CD4-positive, alpha-beta T cell (primary cell): ENCODE data around the gene PRPF40A. TPM values are rescaled to one million over a fixed set of nuclear protein-coding genes. Genes with fewer than 3 reads are reported as not detected.

ENCODE experiments used
- ATAC-seq: fragments of 200-7000 bp; cut with Tn5 transposase; one replicate; pipeline ENCODE4 v1.10.0; 2022; ENCODE audit warnings: mild to moderate bottlenecking; ENCODE audit not compliant: poor library complexity
- CTCF ChIA-PET: fragments of 350-600 bp; sonication (Branson Sonifier 250); formaldehyde crosslinking; loops from one replicate; lab custom pipeline; 2021; ENCODE audit warnings: antibody characterized with exemption, inconsistent platforms; lab: Charles Lee
- POLR2A ChIA-PET: fragments of 350-600 bp; sonication (Branson Sonifier 250); formaldehyde crosslinking; loops from one replicate; lab custom pipeline; 2021; ENCODE audit warnings: antibody characterized with exemption, inconsistent platforms; lab: Charles Lee
- DNase-seq, 14 experiments: peaks; one replicate each; pipeline ENCODE4 v3.0.0-alpha.2; 2013 to 2020; ENCODE audit warnings: mixed read lengths in 2 of 14
- H3K27ac ChIP-seq, 2 donors: one replicate each; pipeline versions ENCODE4 v1.5.1 to v1.7.0; 2013; ENCODE audit warnings: low read length in 2 of 2, low read depth in 1 of 2, mild to moderate bottlenecking in 1 of 2
- H3K27me3 ChIP-seq, 2 experiments: 1 replicate in 1 of 2; 2 replicates in 1 of 2; pipeline versions ENCODE4 v1.6.1 to v1.7.0; 2013; ENCODE audit warnings: low read length in 2 of 2, control low read depth in 1 of 2, mild to moderate bottlenecking in 1 of 2, moderate library complexity in 1 of 2; ENCODE audit not compliant: insufficient read depth in 2 of 2, control insufficient read depth in 1 of 2
- H3K36me3 ChIP-seq: one replicate; pipeline ENCODE4 v1.6.1; 2013; ENCODE audit warnings: low read length, control low read depth; ENCODE audit not compliant: insufficient read depth
- H3K4me1 ChIP-seq: one replicate; pipeline ENCODE4 v1.6.1; 2013; ENCODE audit warnings: low read length, control low read depth; ENCODE audit not compliant: insufficient read depth
- H3K4me3 ChIP-seq: one replicate; pipeline ENCODE4 v1.5.1; 2013; ENCODE audit warnings: mild to moderate bottlenecking, low read length, moderate library complexity
- H3K9me3 ChIP-seq, 2 experiments: 1 replicate in 1 of 2; 2 replicates in 1 of 2; pipeline versions ENCODE4 v1.6.1 to v1.7.0; 2013; ENCODE audit warnings: low read length in 2 of 2, mild to moderate bottlenecking in 2 of 2, control low read depth in 1 of 2, moderate library complexity in 1 of 2; ENCODE audit not compliant: control insufficient read depth in 1 of 2, insufficient read depth in 1 of 2
- H3K27ac Mint-ChIP-seq: one replicate; pipeline ENCODE4 v1.8.0; 2020; ENCODE audit warnings: mixed read lengths
- H3K27me3 Mint-ChIP-seq: one replicate; pipeline ENCODE4 v1.8.0; 2021; ENCODE audit warnings: mixed read lengths
- H3K36me3 Mint-ChIP-seq: one replicate; pipeline ENCODE4 v1.8.0; 2021; ENCODE audit warnings: low read depth, mixed read lengths
- H3K4me1 Mint-ChIP-seq: one replicate; pipeline ENCODE4 v1.8.0; 2021; ENCODE audit warnings: low read depth, mixed read lengths
- H3K4me3 Mint-ChIP-seq: one replicate; pipeline ENCODE4 v1.8.0; 2020; ENCODE audit warnings: mild to moderate bottlenecking, mixed read lengths
- H3K9me3 Mint-ChIP-seq: one replicate; pipeline ENCODE4 v1.8.0; 2020; ENCODE audit warnings: mixed read lengths
- intact Hi-C, 2 experiments: fragments of 100-400 bp; cut with DNase I in 1 of 2; cut with micrococcal nuclease in 1 of 2; formaldehyde crosslinking; loops; one replicate each; pipeline versions ENCODE4 v1.15.1 to v1.9.0; 2023 to 2025; cut with DNase I, micrococcal nuclease
- total RNA-seq, 174 experiments: library from RNA in 2 of 174; stranded (reverse) in 2 of 174; gene quantifications; one replicate each; pipeline ENCODE4 v1.2.3 and lab custom pipeline; 2021 to 2026
- TF ChIP-seq, protein P1 (sequence below): fragments of 200-600 bp; IDR thresholded peaks from one replicate; pipeline ENCODE4 v1.8.0; 2022; ENCODE audit warnings: antibody characterized with exemption, mild to moderate bottlenecking

PRPF40A gene
- total RNA-seq, 2 experiments from 2014 or later = 146 to 148 TPM

DNA sequence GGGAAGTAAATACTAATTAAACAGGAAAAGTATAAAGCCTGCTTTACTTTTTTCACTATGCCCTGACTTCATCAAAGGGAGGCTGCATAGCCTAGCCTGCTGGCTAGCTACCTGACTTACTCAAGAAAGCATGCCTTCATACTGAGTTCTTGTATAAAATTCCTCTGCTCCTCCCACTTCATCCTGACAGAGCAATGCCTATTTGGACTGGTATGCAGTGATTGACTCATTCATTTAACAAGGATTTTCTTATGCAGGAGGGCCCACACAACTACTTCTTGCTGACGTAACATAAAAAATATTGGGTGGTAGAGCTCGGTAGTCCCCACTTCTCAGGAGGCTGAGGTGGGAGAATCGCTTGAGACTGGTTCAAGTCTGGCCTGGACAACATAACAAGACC is 70.5 kb downstream of the PRPF40A start:
- POLR2A ChIA-PET = no interaction called here
- no peak overlapping the region for H3K4me3 Mint-ChIP-seq
- H3K27ac Mint-ChIP-seq = peak overlapping the region; percentile 13
- no peak overlapping the region for H3K4me3 ChIP-seq
- DNase-seq (no peak), ATAC-seq (no peak)
- intact Hi-C loops = no loop called here
- H3K27me3 ChIP-seq = no peaks in the 10 kb centered on the region
- H3K9me3 ChIP-seq = no peaks in the 10 kb centered on the region
- CTCF ChIA-PET = interaction anchor here (2.6 kb wide), 1 partner anchor 11 kb away, joined by 6 read pairs; no protein-coding TSS in a partner anchor
- H3K27ac ChIP-seq = no peak overlapping the region
- no peaks in the 10 kb centered on the region for H3K4me1 Mint-ChIP-seq
- H3K36me3 ChIP-seq = no peaks in the 10 kb centered on the region
- TF ChIP-seq, protein P1, sequence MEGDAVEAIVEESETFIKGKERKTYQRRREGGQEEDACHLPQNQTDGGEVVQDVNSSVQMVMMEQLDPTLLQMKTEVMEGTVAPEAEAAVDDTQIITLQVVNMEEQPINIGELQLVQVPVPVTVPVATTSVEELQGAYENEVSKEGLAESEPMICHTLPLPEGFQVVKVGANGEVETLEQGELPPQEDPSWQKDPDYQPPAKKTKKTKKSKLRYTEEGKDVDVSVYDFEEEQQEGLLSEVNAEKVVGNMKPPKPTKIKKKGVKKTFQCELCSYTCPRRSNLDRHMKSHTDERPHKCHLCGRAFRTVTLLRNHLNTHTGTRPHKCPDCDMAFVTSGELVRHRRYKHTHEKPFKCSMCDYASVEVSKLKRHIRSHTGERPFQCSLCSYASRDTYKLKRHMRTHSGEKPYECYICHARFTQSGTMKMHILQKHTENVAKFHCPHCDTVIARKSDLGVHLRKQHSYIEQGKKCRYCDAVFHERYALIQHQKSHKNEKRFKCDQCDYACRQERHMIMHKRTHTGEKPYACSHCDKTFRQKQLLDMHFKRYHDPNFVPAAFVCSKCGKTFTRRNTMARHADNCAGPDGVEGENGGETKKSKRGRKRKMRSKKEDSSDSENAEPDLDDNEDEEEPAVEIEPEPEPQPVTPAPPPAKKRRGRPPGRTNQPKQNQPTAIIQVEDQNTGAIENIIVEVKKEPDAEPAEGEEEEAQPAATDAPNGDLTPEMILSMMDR = no peak
- H3K4me1 ChIP-seq = no peaks in the 10 kb centered on the region
- no peaks in the 10 kb centered on the region for H3K9me3 Mint-ChIP-seq
- H3K36me3 Mint-ChIP-seq = peaks cover 10% of the 10 kb centered on the region
- no peaks in the 10 kb centered on the region for H3K27me3 Mint-ChIP-seq

- no peaks in the 10 kb centered on the region for H3K4me1 Mint-ChIP-seq
- Histone ChIP-seq H3K27ac (no peak overlapping the region), H3K27me3 (no peaks in the 10 kb centered on the region), H3K4me3 (no peak overlapping the region), H3K9me3 (no peaks in the 10 kb centered on the region), H3K4me1 (no peaks in the 10 kb centered on the region), H3K36me3 (no peaks in the 10 kb centered on the region)
- peaks cover 8% of the 10 kb centered on the region for H3K36me3 Mint-ChIP-seq
- DNase-seq = no peak
- peak overlapping the region; percentile 41 for H3K27ac Mint-ChIP-seq
- H3K4me3 Mint-ChIP-seq = no peak overlapping the region
- H3K27me3 Mint-ChIP-seq = no peaks in the 10 kb centered on the region
- ChIA-PET CTCF (no interaction called here), POLR2A (no interaction called here)
- H3K9me3 Mint-ChIP-seq = no peaks in the 10 kb centered on the region
- TF ChIP-seq, protein P1 = no peak
- intact Hi-C loops = no loop called here
- no peak for ATAC-seq
Measured at GRCh38 chr2:152646264-152646663, 71.0 kb downstream of the PRPF40A start.

- Mint-ChIP-seq H3K36me3 (peaks cover 4% of the 10 kb centered on the region), H3K4me3 (no peak overlapping the region), H3K4me1 (no peaks in the 10 kb centered on the region), H3K27ac (peak overlapping the region; percentile 41), H3K27me3 (no peaks in the 10 kb centered on the region), H3K9me3 (no peaks in the 10 kb centered on the region)
- no peak for DNase-seq
- H3K4me1 ChIP-seq = no peaks in the 10 kb centered on the region
- no peak for ATAC-seq
- TF ChIP-seq, protein P1 = no peak
- H3K36me3 ChIP-seq = no peaks in the 10 kb centered on the region
- intact Hi-C loops = no loop called here
- no peaks in the 10 kb centered on the region for H3K27me3 ChIP-seq
- no peaks in the 10 kb centered on the region for H3K9me3 ChIP-seq
- no peak overlapping the region for H3K4me3 ChIP-seq
- ChIA-PET POLR2A (no interaction called here), CTCF (interaction anchor here (0.6 kb wide), 1 partner anchor 1113 kb away, joined by 4 read pairs; no protein-coding TSS in a partner anchor)
- H3K27ac ChIP-seq = no peak overlapping the region
Measured at GRCh38 chr2:152644189-152644873, 72.9 kb downstream of the PRPF40A start.
